ENCODE measurements around the gene SUN5. TPM values are rescaled to one million over a fixed set of nuclear protein-coding genes. Genes with fewer than 3 reads are reported as not detected.

Gene SUN5
- total RNA-seq, 1 experiment from 2014 or later: not detected

DNA sequence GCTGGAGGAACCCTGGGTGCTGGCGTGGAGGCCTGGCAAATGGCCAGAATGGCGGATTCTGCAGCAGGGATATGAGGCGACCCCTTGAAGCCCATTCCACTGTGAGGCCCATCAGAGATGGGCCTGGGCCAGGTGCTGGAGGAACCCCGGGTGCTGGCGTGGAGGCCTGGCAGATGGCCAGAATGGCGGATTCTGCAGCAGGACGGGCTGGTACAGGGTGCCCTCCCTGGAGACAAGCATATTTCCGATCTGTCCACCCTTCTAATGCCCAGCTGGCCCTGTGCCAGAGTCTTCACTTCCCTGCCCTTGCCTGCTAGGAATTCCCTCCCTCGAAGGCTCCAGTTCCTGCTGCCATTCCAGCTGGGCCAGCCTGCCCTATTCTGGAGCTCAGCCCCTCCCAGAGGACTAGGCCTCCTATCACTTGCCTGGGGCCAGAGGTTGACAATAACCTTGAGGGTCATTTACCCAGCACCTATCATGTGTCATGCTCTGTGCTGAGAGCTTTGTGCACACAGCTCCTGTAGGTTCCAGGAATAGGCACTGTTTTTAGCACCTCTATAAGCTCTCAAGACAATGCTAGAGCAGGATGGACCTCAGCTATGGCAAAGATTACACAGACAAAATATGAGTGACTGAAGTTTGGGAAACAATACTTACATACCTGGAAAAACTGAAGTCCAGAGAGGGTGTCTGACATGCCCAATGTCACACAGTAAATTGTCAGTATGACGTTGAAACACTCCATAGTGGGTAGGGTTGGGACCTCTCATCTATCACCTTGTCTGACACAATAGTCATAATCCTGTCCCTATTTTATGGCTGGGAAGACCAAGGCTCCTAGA lies 21.4 kb downstream of the SUN5 start:
- H3K27ac Mint-ChIP-seq: peak overlapping the region in 1 of 3 experiments; percentile 40; a peak in 1 of 7 replicates
- no peak overlapping the region for H3K14ac ChIP-seq (ENCODE audit: insufficient read depth, low read length)
- H3K79me2 ChIP-seq (ENCODE audit: insufficient read depth, low read length): no peaks in the 10 kb centered on the region
- no peak overlapping the region for H2BK15ac ChIP-seq (ENCODE audit: low read depth, low read length)
- H4K20me1 ChIP-seq (ENCODE audit: control insufficient read depth, insufficient read depth, insufficient read length): no peaks in the 10 kb centered on the region
- no peaks in the 10 kb centered on the region for H3K23me2 ChIP-seq (ENCODE audit: insufficient read length, low read depth, low read length, poor library complexity, severe bottlenecking)
- H4K5ac ChIP-seq (ENCODE audit: insufficient read length, low read depth, low read length): no peak overlapping the region
- H2BK20ac ChIP-seq (ENCODE audit: low read depth, low read length, poor library complexity, severe bottlenecking): no peak overlapping the region
- H3K9me3 ChIP-seq (ENCODE audit: control insufficient read depth, low read depth, low read length): no peaks in the 10 kb centered on the region
- H2BK12ac ChIP-seq (ENCODE audit: insufficient read length, low read depth, low read length): no peak overlapping the region
- H2BK120ac ChIP-seq (ENCODE audit: low read depth, low read length, poor library complexity, severe bottlenecking): no peak overlapping the region
- H3K23ac ChIP-seq (ENCODE audit: insufficient read length, low read depth, low read length): no peak overlapping the region
- no peak overlapping the region for H4K8ac ChIP-seq (replicated peaks; ENCODE audit: insufficient read length, low read depth, low read length)
- no peak overlapping the region for H3T11ph ChIP-seq (ENCODE audit: low read length)
- H3K4me1 Mint-ChIP-seq: peaks cover 5 to 8% of the 10 kb centered on the region in 2 experiments; a peak in 2 of 4 replicates
- no peaks in the 10 kb centered on the region for H3K4me1 ChIP-seq (ENCODE audit: insufficient read depth, low read length)
- no peak overlapping the region for H3K9ac ChIP-seq (ENCODE audit: extremely low read depth, insufficient read length, low read length)
- no peaks in the 10 kb centered on the region for H3K9me3 Mint-ChIP-seq
- no CpG with 5 or more reads among the region's 10 CpGs for WGBS (ENCODE audit: extremely low coverage, insufficient read length, low lambda C conversion rate)
- no peak overlapping the region for H4K91ac ChIP-seq (ENCODE audit: insufficient read length, low read depth, low read length)
- H3K4ac ChIP-seq (ENCODE audit: low read depth, low read length): no peak overlapping the region
- H2BK5ac ChIP-seq (ENCODE audit: insufficient read length, low read length): no peak overlapping the region
- H3K4me2 ChIP-seq (ENCODE audit: insufficient read depth, insufficient read length, low read length): no peak overlapping the region
- no peaks in the 10 kb centered on the region for H3K36me3 Mint-ChIP-seq (ENCODE audit: insufficient read depth in 1 of 3, low read depth in 3 of 3)
- H2AK5ac ChIP-seq (ENCODE audit: insufficient read length, low read length): no peak overlapping the region
- peaks cover 2% of the 10 kb centered on the region for H3K27me3 Mint-ChIP-seq (ENCODE audit: low read depth)
- TF ChIP-seq, protein P1, sequence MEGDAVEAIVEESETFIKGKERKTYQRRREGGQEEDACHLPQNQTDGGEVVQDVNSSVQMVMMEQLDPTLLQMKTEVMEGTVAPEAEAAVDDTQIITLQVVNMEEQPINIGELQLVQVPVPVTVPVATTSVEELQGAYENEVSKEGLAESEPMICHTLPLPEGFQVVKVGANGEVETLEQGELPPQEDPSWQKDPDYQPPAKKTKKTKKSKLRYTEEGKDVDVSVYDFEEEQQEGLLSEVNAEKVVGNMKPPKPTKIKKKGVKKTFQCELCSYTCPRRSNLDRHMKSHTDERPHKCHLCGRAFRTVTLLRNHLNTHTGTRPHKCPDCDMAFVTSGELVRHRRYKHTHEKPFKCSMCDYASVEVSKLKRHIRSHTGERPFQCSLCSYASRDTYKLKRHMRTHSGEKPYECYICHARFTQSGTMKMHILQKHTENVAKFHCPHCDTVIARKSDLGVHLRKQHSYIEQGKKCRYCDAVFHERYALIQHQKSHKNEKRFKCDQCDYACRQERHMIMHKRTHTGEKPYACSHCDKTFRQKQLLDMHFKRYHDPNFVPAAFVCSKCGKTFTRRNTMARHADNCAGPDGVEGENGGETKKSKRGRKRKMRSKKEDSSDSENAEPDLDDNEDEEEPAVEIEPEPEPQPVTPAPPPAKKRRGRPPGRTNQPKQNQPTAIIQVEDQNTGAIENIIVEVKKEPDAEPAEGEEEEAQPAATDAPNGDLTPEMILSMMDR (conservative IDR thresholded peaks at IDR 0.05): no peak
- no peak overlapping the region for H3K56ac ChIP-seq (ENCODE audit: insufficient read length, low read depth, low read length)
- H3K79me1 ChIP-seq (ENCODE audit: insufficient read depth, low read depth, low read length, poor library complexity, severe bottlenecking): no peaks in the 10 kb centered on the region
- no peak for DNase-seq
- no peak overlapping the region for H2AFZ ChIP-seq (ENCODE audit: low read length)
- no peak overlapping the region for H3K18ac ChIP-seq (ENCODE audit: insufficient read length, low read depth, low read length)
- no peaks in the 10 kb centered on the region for H3K27me3 ChIP-seq (ENCODE audit: insufficient read depth, low read length)
- no peak overlapping the region for H3K27ac ChIP-seq (ENCODE audit: insufficient read length, low read depth, low read length)
- H3K4me3 Mint-ChIP-seq: no peak overlapping the region
